ENCODE data around the gene CLEC4G.
"Not testable (repeated sequence)": the region's sequence is repeated elsewhere in the genome, so short reads cannot be mapped to it uniquely, and the experiment has no call there.

Gene CLEC4G, protein sequence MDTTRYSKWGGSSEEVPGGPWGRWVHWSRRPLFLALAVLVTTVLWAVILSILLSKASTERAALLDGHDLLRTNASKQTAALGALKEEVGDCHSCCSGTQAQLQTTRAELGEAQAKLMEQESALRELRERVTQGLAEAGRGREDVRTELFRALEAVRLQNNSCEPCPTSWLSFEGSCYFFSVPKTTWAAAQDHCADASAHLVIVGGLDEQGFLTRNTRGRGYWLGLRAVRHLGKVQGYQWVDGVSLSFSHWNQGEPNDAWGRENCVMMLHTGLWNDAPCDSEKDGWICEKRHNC

DNA sequence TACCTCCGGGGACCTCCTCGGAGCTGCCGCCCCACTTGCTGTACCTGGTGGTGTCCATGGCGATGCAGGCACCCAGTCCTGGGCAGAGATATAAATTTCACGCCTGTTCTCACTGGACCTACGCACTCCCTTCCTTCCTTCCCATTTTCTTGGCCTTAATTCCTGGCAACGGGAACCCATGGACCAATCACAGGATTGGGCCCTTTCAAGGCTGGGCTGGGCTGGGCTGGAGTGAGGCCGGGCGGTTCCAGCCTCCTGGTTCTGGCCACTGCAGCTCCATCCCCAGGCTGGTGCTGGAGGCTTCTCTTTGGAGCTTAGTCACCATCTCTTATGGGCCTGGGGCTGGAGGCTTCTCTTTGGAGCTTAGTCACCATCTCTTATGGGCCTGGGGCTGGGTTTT is at the start of gene CLEC4G:
CLEC4G (minus strand) TSS at position 66 of the 400 bp plus-strand sequence; CDS start at position 58, 8 bp downstream.
- peaks cover 13% of the 10 kb centered on the region for H3K4me1 Mint-ChIP-seq (ENCODE audit: low read depth)
- H3K27ac Mint-ChIP-seq = no peak within 1 kb of the TSS
- H3K36me3 Mint-ChIP-seq (ENCODE audit: low read depth) = no peaks in the 10 kb centered on the region
- no peak within 1 kb of the TSS for H3K4me3 Mint-ChIP-seq
- no peak for DNase-seq
- H3K27me3 Mint-ChIP-seq = peaks cover 79% of the 10 kb centered on the region
- H3K9me3 Mint-ChIP-seq = no peaks in the 10 kb centered on the region

DNA sequence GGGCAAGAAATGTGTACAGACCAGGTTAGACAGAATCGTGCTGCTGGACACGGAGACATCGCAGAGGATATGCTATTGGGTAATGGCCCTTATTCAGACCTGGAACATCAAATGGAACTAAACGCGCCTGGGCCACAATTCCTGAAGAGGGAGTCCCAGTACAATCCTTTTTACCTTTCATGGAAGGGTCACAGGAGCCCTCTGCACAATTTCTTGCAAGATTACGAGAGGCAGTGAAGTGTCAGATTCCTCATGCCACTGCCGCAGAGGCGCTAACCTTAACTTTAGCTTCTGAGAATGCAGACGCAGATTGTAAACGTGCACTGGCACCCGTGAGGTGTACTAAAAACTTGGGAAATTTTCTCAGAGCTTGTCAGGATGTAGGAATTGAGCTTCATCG is 49.2 kb upstream of the CLEC4G start:
- no peaks in the 10 kb centered on the region for H3K4me1 Mint-ChIP-seq (ENCODE audit: low read depth)
- peak; percentile 9 for DNase-seq
- H3K27me3 Mint-ChIP-seq = peaks cover 64% of the 10 kb centered on the region
- no peak overlapping the region for H3K4me3 Mint-ChIP-seq
- H3K27ac Mint-ChIP-seq = no peak overlapping the region
- H3K9me3 Mint-ChIP-seq = peaks cover 3% of the 10 kb centered on the region
- H3K36me3 Mint-ChIP-seq (ENCODE audit: low read depth) = no peaks in the 10 kb centered on the region

DNA sequence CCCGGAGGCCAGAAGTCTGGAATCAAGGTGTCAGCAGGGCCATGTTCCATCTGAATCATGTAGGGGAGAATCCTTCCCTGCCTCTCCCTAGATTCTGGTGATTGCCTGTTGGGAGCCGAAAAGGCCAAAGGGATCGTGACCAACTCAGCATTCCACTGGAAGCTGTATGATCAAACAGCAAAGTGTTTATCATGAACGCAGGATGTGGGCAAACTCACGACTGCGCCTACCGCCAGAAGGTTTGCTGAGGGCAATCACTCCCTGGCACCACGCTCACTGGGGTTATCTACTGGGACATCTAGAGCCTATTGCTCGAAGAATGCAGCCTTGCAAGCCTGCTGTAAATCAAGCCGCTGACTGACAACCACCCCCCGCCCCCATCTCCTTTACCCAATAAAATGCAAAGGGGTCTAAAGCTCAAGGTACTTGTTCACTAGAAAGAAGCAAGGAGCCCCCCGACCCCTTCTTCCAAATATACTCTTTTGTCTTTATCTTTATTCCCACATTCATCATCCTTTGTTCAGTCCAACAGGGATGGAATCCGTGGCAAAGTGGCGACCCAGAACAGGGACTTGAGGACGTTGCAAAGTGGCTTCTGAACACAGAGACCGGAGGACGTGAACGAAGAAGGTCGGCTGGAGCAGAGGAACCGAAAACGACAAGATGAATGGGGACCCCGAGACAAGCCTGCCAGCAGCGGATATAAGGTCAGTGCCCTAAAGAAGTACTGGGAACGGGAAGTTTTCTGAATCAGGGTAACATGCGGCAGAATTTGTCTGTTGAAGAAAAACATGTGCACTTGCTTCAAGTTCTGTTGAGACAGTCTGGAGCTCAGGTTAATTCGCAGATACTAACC is 47.9 kb upstream of the CLEC4G start:
- no peaks in the 10 kb centered on the region for H3K4me1 Mint-ChIP-seq (ENCODE audit: low read depth)
- H3K4me3 Mint-ChIP-seq = no peak overlapping the region
- H3K27me3 Mint-ChIP-seq = peaks cover 61% of the 10 kb centered on the region
- H3K9me3 Mint-ChIP-seq = no peaks in the 10 kb centered on the region
- H3K36me3 Mint-ChIP-seq (ENCODE audit: low read depth) = no peaks in the 10 kb centered on the region
- H3K27ac Mint-ChIP-seq = no peak overlapping the region
- no peak for DNase-seq

DNA sequence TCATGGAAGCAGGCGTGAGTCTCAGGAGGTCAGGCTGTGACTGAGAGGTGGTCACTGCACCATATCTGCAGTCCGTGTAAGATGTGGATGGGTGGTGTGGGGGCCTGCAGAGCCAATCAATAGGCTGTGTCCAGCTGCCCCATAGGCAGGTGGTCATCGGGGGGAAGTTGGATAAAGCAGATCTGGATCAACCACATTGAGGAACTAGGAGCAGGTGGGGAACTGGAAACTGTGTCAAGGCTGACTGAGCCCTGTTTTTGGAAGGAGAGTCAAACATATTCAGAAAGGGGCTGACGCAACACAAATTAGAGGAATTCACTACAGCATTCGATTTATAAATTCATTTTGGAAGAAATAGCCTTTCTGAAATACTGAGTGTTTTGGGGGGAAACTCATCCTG is 46.2 kb upstream of the CLEC4G start:
- no peaks in the 10 kb centered on the region for H3K36me3 Mint-ChIP-seq (ENCODE audit: low read depth)
- peaks cover 7% of the 10 kb centered on the region for H3K4me1 Mint-ChIP-seq (ENCODE audit: low read depth)
- DNase-seq = no peak
- H3K9me3 Mint-ChIP-seq = no peaks in the 10 kb centered on the region
- H3K27me3 Mint-ChIP-seq = peaks cover 46% of the 10 kb centered on the region
- H3K27ac Mint-ChIP-seq = no peak overlapping the region
- no peak overlapping the region for H3K4me3 Mint-ChIP-seq

DNA sequence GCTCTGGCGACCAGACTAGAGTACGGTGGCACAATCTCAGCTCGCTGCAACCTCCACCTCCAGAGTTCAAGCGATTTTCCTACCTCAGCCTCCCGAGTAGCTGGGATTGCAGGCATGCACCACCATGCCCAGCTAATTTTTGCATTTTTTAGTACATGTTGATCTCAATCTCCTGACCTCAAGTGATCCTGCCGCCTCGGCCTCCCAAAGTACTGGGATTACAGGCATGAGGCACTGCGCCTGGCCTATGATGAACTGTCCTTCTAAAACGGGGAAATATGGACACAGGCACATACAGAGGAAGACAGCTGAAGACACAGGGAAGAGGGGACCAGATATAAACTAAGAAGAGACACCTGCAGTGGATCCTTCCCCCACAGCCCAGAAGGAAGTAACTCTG is 43.9 kb upstream of the CLEC4G start:
- Mint-ChIP-seq H3K4me1 (ENCODE audit: low read depth) (peaks cover 26% of the 10 kb centered on the region), H3K36me3 (ENCODE audit: low read depth) (no peaks in the 10 kb centered on the region), H3K9me3 (no peaks in the 10 kb centered on the region), H3K27ac (no peak overlapping the region), H3K4me3 (no peak overlapping the region), H3K27me3 (peaks cover 35% of the 10 kb centered on the region)
- no peak for DNase-seq

DNA sequence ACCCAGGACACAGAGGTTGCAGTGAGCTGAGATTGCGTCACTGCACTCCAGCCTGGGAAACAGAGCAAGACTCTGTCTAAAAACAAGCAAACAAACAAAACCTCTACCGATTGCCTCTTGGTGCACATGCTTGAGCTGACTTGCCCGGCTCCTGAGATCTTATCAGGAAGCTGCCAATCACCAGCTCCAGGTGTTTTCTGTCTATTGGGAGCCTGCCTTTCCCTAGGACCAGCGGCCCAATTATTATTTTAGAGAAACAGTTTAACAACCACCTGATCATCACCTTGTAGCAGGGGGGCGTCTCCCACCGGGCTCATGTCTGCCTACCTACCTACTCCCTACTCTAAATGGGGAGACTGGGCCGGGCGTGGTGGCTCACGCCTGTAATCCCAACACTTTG is 41.9 kb upstream of the CLEC4G start:
- DNase-seq = no peak
- Mint-ChIP-seq H3K4me1 (ENCODE audit: low read depth) (peaks cover 26% of the 10 kb centered on the region), H3K9me3 (no peaks in the 10 kb centered on the region), H3K36me3 (ENCODE audit: low read depth) (no peaks in the 10 kb centered on the region), H3K27me3 (peaks cover 34% of the 10 kb centered on the region), H3K27ac (no peak overlapping the region), H3K4me3 (no peak overlapping the region)

DNA sequence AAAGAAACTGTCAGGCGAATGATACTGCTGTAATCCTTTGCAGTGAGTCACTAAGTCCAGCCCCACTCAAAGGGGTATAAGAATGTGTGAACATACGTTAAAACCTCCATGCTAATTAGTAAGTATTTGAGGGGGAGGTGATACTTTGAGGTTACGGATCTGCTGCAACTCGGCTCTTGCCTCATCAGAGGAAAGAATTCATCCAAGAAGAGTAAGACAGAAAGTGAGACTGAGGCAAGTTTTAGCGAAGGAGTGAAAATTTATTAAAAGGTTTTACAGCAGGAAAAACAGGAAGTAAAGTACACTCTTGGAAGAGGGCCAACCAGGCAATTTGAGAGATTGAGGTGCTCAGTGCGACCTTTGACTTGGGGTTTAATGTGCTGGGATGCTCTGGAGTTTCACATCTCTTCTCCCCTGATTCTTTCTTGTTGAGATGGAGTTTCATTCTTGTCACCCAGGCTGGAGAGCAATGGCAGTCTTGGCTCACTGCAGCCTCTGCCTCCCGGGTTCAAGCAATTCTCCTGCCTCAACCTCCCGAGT is 40.9 kb upstream of the CLEC4G start:
- no peaks in the 10 kb centered on the region for H3K36me3 Mint-ChIP-seq (ENCODE audit: low read depth)
- peak overlapping the region; percentile 57 for H3K27ac Mint-ChIP-seq
- H3K9me3 Mint-ChIP-seq = no peaks in the 10 kb centered on the region
- peaks cover 26% of the 10 kb centered on the region for H3K4me1 Mint-ChIP-seq (ENCODE audit: low read depth)
- H3K27me3 Mint-ChIP-seq = peaks cover 40% of the 10 kb centered on the region
- peak; percentile 49 for DNase-seq
- H3K4me3 Mint-ChIP-seq = peak overlapping the region; percentile 26

DNA sequence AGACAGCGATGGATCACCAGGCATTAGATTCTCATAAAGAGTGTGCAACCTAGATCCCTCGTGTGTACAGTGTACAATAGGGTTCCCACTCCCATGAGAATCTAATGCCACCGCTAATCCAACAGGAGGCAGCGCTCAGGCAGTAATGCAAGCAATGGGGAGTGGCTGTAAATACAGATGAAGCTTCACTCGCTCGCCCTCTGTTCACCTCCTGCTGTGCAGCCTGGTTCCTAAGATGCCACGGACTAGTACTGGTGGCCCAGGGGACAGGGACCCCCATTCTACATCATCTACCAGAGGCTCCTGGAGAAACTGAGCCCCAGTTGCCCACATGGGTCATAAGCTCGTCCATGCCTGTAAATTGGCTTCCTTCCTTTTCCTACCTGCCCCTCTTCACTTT is 39.2 kb upstream of the CLEC4G start:
- H3K4me1 Mint-ChIP-seq (ENCODE audit: low read depth) = peaks cover 26% of the 10 kb centered on the region
- peak overlapping the region; percentile 44 for H3K27ac Mint-ChIP-seq
- H3K36me3 Mint-ChIP-seq (ENCODE audit: low read depth) = no peaks in the 10 kb centered on the region
- H3K9me3 Mint-ChIP-seq = no peaks in the 10 kb centered on the region
- peaks cover 50% of the 10 kb centered on the region for H3K27me3 Mint-ChIP-seq
- no peak overlapping the region for H3K4me3 Mint-ChIP-seq
- DNase-seq = no peak

DNA sequence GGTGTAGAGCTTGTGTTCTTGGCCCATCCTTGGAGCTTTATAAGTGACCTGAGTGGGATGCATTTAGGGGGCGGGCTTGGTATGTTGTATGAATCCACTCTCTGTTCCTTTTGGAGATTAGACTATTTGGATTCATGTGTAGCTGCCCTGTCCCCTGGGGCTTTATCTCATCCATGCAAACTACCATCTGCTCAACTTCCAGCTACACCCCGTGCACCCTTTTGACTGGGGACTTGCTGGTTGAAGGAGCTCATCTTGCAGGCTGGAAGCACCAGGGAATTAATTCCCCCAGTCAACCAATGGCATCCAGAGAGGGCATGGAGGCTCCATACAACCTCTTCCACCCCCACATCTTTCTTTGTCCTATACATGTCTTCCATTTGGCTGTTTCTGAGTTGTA is 37.3 kb upstream of the CLEC4G start:
- H3K36me3 Mint-ChIP-seq (ENCODE audit: low read depth) = no peaks in the 10 kb centered on the region
- no peak overlapping the region for H3K27ac Mint-ChIP-seq
- H3K9me3 Mint-ChIP-seq = no peaks in the 10 kb centered on the region
- no peak overlapping the region for H3K4me3 Mint-ChIP-seq
- peaks cover 26% of the 10 kb centered on the region for H3K4me1 Mint-ChIP-seq (ENCODE audit: low read depth)
- peaks cover 43% of the 10 kb centered on the region for H3K27me3 Mint-ChIP-seq
- peak; percentile 21 for DNase-seq

DNA sequence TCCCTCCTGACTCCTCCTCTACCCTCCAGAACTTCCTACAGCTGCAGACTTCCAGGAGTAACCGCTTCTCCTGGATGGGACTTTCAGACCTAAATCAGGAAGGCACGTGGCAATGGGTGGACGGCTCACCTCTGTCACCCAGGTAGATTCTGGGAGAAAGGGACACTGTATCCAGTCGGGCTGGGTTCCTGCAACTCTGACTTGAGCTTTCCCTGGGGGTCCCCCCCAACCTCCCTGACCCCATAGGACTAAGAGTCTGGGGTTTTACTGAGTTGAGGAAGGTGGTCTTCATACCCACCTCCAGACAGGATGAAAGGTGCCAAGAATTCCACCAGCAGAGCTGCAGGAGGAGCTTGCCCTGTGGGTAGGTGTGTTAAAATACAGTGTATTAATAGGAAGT is 35.6 kb upstream of the CLEC4G start:
- no peak overlapping the region for H3K4me3 Mint-ChIP-seq
- H3K36me3 Mint-ChIP-seq (ENCODE audit: low read depth) = no peaks in the 10 kb centered on the region

DNA sequence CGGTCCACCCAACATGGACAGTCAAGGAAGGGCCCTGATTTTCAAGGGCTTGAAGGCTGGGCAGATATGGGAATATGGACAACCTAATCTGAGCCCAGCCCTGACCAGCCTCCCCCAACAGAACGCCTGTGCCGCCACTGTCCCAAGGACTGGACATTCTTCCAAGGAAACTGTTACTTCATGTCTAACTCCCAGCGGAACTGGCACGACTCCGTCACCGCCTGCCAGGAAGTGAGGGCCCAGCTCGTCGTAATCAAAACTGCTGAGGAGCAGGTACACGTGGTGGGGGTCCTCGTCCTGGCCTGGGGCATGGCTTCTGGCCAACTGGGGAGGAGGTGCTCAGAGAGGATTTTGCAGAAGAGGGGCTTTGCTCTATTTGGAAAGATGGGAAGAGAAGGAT is 34.6 kb upstream of the CLEC4G start:
- no peaks in the 10 kb centered on the region for H3K9me3 Mint-ChIP-seq
- H3K4me3 Mint-ChIP-seq = no peak overlapping the region
- peak; percentile 25 for DNase-seq
- peaks cover 9% of the 10 kb centered on the region for H3K4me1 Mint-ChIP-seq (ENCODE audit: low read depth)
- H3K27ac Mint-ChIP-seq = no peak overlapping the region
- H3K36me3 Mint-ChIP-seq (ENCODE audit: low read depth) = no peaks in the 10 kb centered on the region
- peaks cover 55% of the 10 kb centered on the region for H3K27me3 Mint-ChIP-seq

More for the DNA sequence above, 35.6 kb upstream of the CLEC4G start:
- DNase-seq = peak; percentile 28
- peaks cover 50% of the 10 kb centered on the region for H3K27me3 Mint-ChIP-seq
- no peak overlapping the region for H3K27ac Mint-ChIP-seq
- peaks cover 16% of the 10 kb centered on the region for H3K4me1 Mint-ChIP-seq (ENCODE audit: low read depth)
- no peaks in the 10 kb centered on the region for H3K9me3 Mint-ChIP-seq

DNA sequence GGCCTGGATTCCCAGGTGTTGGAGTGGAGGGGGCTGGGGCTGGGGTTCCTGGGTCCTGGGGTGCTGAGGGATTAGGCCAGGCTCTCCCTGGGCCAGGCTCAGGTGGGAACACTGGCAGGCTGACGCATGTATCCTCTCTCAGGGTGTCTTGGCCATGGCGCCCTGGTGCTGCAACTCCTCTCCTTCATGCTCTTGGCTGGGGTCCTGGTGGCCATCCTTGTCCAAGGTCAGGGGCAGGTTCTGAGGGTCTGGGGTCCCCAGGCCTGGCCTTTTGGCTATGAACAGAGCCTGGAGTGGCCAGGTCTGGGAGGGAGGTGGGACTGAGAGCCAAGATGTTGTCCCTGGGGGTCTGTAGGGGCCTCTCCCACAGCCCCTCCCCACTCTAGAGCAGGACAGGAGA is 33.1 kb upstream of the CLEC4G start:
- DNase-seq = peak; percentile 18

DNA sequence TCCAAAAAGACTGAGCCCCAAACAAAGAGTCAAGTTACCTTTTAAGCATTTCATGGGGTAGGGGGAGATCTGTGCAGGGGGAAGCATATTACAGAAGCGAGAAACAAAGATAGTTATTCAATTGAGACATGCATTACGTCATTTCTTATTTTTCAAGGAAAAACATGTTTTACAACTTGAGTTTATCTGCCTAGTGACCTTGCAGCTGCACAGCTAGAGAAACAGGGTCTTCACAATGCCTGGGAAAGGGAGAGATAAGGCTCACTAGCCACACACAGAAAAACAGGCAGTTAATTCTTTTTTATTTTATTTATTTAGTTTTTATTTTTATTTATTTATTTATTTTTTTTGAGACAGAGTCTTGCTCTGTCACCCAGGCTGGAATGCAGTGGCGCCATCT is 32.2 kb upstream of the CLEC4G start:
- H3K27ac Mint-ChIP-seq; H3K4me1 Mint-ChIP-seq (ENCODE audit: low read depth); H3K36me3 Mint-ChIP-seq (ENCODE audit: low read depth); DNase-seq; H3K9me3 Mint-ChIP-seq; H3K4me3 Mint-ChIP-seq: not testable (repeated sequence)
- peaks cover 47% of the 10 kb centered on the region for H3K27me3 Mint-ChIP-seq

More for the DNA sequence above, 33.1 kb upstream of the CLEC4G start:
- not testable (repeated sequence) for H3K27ac Mint-ChIP-seq; H3K36me3 Mint-ChIP-seq (ENCODE audit: low read depth); H3K4me1 Mint-ChIP-seq (ENCODE audit: low read depth); H3K4me3 Mint-ChIP-seq; H3K9me3 Mint-ChIP-seq
- H3K27me3 Mint-ChIP-seq = peaks cover 55% of the 10 kb centered on the region

DNA sequence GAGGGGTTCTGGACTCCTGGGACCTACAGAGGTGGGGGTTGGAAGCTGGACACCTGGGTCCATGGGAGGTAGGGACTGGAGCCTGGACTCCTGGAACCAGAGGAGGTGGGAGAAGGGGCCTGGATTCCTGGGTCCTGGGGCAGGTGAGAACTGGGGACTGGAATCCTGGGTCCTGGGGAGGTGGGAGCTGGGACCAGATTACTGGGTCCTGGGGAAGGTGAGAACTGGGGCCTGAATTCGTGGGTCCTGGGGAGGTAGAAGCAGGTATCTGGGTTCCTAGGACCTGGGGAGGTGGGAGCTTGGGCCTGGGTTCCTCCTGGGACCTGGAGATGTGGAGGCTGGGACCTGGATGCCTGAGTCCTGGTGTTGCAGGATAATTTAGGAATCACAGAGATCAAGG is 31.8 kb upstream of the CLEC4G start:
- DNase-seq = no peak
- Mint-ChIP-seq H3K27ac (no peak overlapping the region), H3K9me3 (peaks cover 13% of the 10 kb centered on the region), H3K4me1 (ENCODE audit: low read depth) (peaks cover 3% of the 10 kb centered on the region), H3K4me3 (no peak overlapping the region), H3K27me3 (peaks cover 42% of the 10 kb centered on the region), H3K36me3 (ENCODE audit: low read depth) (peaks cover 3% of the 10 kb centered on the region)

All from activated T-cell treated with anti-CD3 and anti-CD28 coated beads, Interleukin-2, amount 50 U/mL, for 24 hours (primary cell).